ENCODE measurements around the gene FAM161B. TPM values are rescaled to one million over a fixed set of nuclear protein-coding genes. Genes with fewer than 3 reads are reported as not detected.
"Not testable (repeated sequence)": the region's sequence is repeated elsewhere in the genome, so short reads cannot be mapped to it uniquely, and the experiment has no call there.

The FAM161B gene
- 10 to 100 TPM in 2 of 12 donors, 1 to 10 TPM in 9, not detected in 1; 6.4 to 26.3 (median 9.0) TPM for polyA plus RNA-seq (ENCODE audit: insufficient read length in 12 of 12)
- long read RNA-seq, donor 1, full-length matches to known transcripts = 1 of 25 reads
- long read RNA-seq, donor 1, partial matches to known transcripts = 24 of 25 reads
- long read RNA-seq, donor 1, other reads (novel, unspliced or antisense) = 0 of 25 reads
- long read RNA-seq, donor 2, full-length matches to known transcripts = 2 of 2 reads
- long read RNA-seq, donor 2, partial matches to known transcripts = 0 of 2 reads
- long read RNA-seq, donor 2, other reads (novel, unspliced or antisense) = 0 of 2 reads
- long read RNA-seq, donor 3 = 0 reads
- long read RNA-seq, donor 4 = 0 reads
- long read RNA-seq, donor 5, full-length matches to known transcripts = 4 of 4 reads
- long read RNA-seq, donor 5, partial matches to known transcripts = 0 of 4 reads
- long read RNA-seq, donor 5, other reads (novel, unspliced or antisense) = 0 of 4 reads
- long read RNA-seq, donor 6, full-length matches to known transcripts = 1 of 1 reads
- long read RNA-seq, donor 6, partial matches to known transcripts = 0 of 1 reads
- long read RNA-seq, donor 6, other reads (novel, unspliced or antisense) = 0 of 1 reads
- long read RNA-seq, donor 7 = 0 reads
- long read RNA-seq, donor 8, full-length matches to known transcripts = 3 of 3 reads
- long read RNA-seq, donor 8, partial matches to known transcripts = 0 of 3 reads
- long read RNA-seq, donor 8, other reads (novel, unspliced or antisense) = 0 of 3 reads
- long read RNA-seq, donor 9 = 0 reads
- long read RNA-seq, donor 10, full-length matches to known transcripts = 1 of 1 reads
- long read RNA-seq, donor 10, partial matches to known transcripts = 0 of 1 reads
- long read RNA-seq, donor 10, other reads (novel, unspliced or antisense) = 0 of 1 reads
- long read RNA-seq, donor 11, full-length matches to known transcripts = 2 of 2 reads
- long read RNA-seq, donor 11, partial matches to known transcripts = 0 of 2 reads
- long read RNA-seq, donor 11, other reads (novel, unspliced or antisense) = 0 of 2 reads

- peak; percentile 97 for DNase-seq
These were observed at the start of gene FAM161B, which contains the start of gene COQ6 for GRCh38 chr14:73949752-73950734. TSS of gene FAM161B (minus strand) at chr14:73950094. CDS start at chr14:73950026, 68 bp downstream. TSS of gene COQ6 (plus strand) at chr14:73950302. CDS start at chr14:73950333, 31 bp downstream.

- DNase-seq = no peak
These were observed 48.8 kb upstream of the FAM161B start for GRCh38 chr14:73998726-73999125.

- no peak for DNase-seq
These were observed 48.1 kb upstream of the FAM161B start for GRCh38 chr14:73997944-73998447.

GRCh38 chr14:73997108-73997943, 47.4 kb upstream of the FAM161B start:
- no peak for DNase-seq

GRCh38 chr14:73996731-73997107, 46.8 kb upstream of the FAM161B start:
- no peak for DNase-seq

GRCh38 chr14:73995977-73996378, 46.1 kb upstream of the FAM161B start:
- DNase-seq = no peak

GRCh38 chr14:73994926-73995325, 45.0 kb upstream of the FAM161B start:
- DNase-seq = not testable (repeated sequence)

GRCh38 chr14:73991092-73991491, 41.2 kb upstream of the FAM161B start:
- no peak for DNase-seq

GRCh38 chr14:73988656-73989055, 38.8 kb upstream of the FAM161B start:
- not testable (repeated sequence) for DNase-seq

- DNase-seq = no peak
These were observed 38.2 kb upstream of the FAM161B start for GRCh38 chr14:73988065-73988464.

- no peak for DNase-seq
These were observed 28.0 kb upstream of the FAM161B start for GRCh38 chr14:73977896-73978295.

GRCh38 chr14:73976125-73976524, 26.2 kb upstream of the FAM161B start:
- no peak for DNase-seq

GRCh38 chr14:73973497-73973896, 23.6 kb upstream of the FAM161B start:
- no peak for DNase-seq

- no peak for DNase-seq
These were observed 19.0 kb upstream of the FAM161B start for GRCh38 chr14:73968885-73969284.

- no peak for DNase-seq
These were observed 15.3 kb upstream of the FAM161B start for GRCh38 chr14:73965216-73965615.

GRCh38 chr14:73961192-73961591, 11.3 kb upstream of the FAM161B start:
- no peak for DNase-seq

- no peak for DNase-seq
These were observed 8.7 kb upstream of the FAM161B start for GRCh38 chr14:73958591-73958990.

GRCh38 chr14:73955674-73956073, 5.8 kb upstream of the FAM161B start:
- no peak for DNase-seq

- no peak for DNase-seq
These were observed 3.8 kb upstream of the FAM161B start for GRCh38 chr14:73953731-73954130.

- DNase-seq = no peak
These were observed 4.7 kb downstream of the FAM161B start for GRCh38 chr14:73945159-73945670.
